A172 (cell line): ENCODE results near the gene SATB2. TPM values are rescaled to one million over a fixed set of nuclear protein-coding genes. Genes with fewer than 3 reads are reported as not detected.
A peak's percentile ranks its signal among the peaks of the same experiment; 100 is the strongest.

ENCODE experiments used
- DNase-seq: peaks from one replicate; pipeline ENCODE4 v3.0.0-alpha.2; 2015; ENCODE audit warnings: low spot score
- total RNA-seq: library from RNA; depleted of rRNA; stranded (reverse); fragments of >200 nt; shearing (Covaris generic); gene quantifications from 2 replicates; pipeline ENCODE4 v1.2.3, GENCODE V29; 2014

The SATB2 gene
- total RNA-seq, 1 experiment from 2014 or later = 10.2 TPM

GRCh38 chr2:199257261-199258224 lies 200.2 kb downstream of the SATB2 start:
- no peak for DNase-seq

GRCh38 chr2:199230091-199230490 lies 227.6 kb downstream of the SATB2 start:
- peak; percentile 21 for DNase-seq

GRCh38 chr2:199228887-199229819 lies 228.6 kb downstream of the SATB2 start:
- peak; percentile 99 for DNase-seq

GRCh38 chr2:199223791-199224190 lies 233.9 kb downstream of the SATB2 start:
- DNase-seq = peak; percentile 54

- DNase-seq = no peak
Observed at GRCh38 chr2:199220920-199221319, 236.8 kb downstream of the SATB2 start.

- DNase-seq = no peak
Observed at GRCh38 chr2:199219551-199219950, 238.2 kb downstream of the SATB2 start.
